Activated CD4-positive, alpha-beta memory T cell treated with anti-CD3 and anti-CD28 coated beads for 36 hours (primary cell): ENCODE measurements around the gene MARVELD1. TPM values are rescaled to one million over a fixed set of nuclear protein-coding genes. Genes with fewer than 3 reads are reported as not detected.

Source experiments
- CTCF ChIA-PET: fragments of 350-600 bp; sonication (Branson Sonifier 250); formaldehyde crosslinking; loops from one replicate; lab custom pipeline; 2021; ENCODE audit warnings: antibody characterized with exemption, inconsistent platforms; lab: Charles Lee
- POLR2A ChIA-PET: fragments of 350-600 bp; sonication (Branson Sonifier 250); formaldehyde crosslinking; loops from one replicate; lab custom pipeline; 2021; ENCODE audit warnings: antibody characterized with exemption; lab: Charles Lee
- DNase-seq: peaks from one replicate; pipeline ENCODE4 v3.0.0-alpha.2; 2020
- H3K27ac Mint-ChIP-seq: one replicate; pipeline ENCODE4 v1.8.0; 2021; ENCODE audit warnings: mixed read lengths
- H3K27me3 Mint-ChIP-seq: one replicate; pipeline ENCODE4 v1.8.0; 2021; ENCODE audit warnings: mixed read lengths
- H3K36me3 Mint-ChIP-seq: one replicate; pipeline ENCODE4 v1.8.0; 2021; ENCODE audit warnings: mixed read lengths
- H3K4me1 Mint-ChIP-seq: one replicate; pipeline ENCODE4 v1.8.0; 2021; ENCODE audit warnings: low read depth, mixed read lengths
- H3K4me3 Mint-ChIP-seq: one replicate; pipeline ENCODE4 v1.8.0; 2021; ENCODE audit warnings: mild to moderate bottlenecking, mixed read lengths
- H3K9me3 Mint-ChIP-seq: one replicate; pipeline ENCODE4 v1.8.0; 2021; ENCODE audit warnings: mixed read lengths
- intact Hi-C: fragments of 100-400 bp; cut with micrococcal nuclease; formaldehyde crosslinking; loops from one replicate; pipeline ENCODE4 v1.15.1; 2023
- total RNA-seq, 2 experiments: library from RNA; stranded (reverse); gene quantifications; one replicate each; pipeline ENCODE4 v1.2.3, GENCODE V29; 2021

The MARVELD1 gene
- total RNA-seq, 2 experiments from 2014 or later, result 2.9 to 4.0 TPM

DNA sequence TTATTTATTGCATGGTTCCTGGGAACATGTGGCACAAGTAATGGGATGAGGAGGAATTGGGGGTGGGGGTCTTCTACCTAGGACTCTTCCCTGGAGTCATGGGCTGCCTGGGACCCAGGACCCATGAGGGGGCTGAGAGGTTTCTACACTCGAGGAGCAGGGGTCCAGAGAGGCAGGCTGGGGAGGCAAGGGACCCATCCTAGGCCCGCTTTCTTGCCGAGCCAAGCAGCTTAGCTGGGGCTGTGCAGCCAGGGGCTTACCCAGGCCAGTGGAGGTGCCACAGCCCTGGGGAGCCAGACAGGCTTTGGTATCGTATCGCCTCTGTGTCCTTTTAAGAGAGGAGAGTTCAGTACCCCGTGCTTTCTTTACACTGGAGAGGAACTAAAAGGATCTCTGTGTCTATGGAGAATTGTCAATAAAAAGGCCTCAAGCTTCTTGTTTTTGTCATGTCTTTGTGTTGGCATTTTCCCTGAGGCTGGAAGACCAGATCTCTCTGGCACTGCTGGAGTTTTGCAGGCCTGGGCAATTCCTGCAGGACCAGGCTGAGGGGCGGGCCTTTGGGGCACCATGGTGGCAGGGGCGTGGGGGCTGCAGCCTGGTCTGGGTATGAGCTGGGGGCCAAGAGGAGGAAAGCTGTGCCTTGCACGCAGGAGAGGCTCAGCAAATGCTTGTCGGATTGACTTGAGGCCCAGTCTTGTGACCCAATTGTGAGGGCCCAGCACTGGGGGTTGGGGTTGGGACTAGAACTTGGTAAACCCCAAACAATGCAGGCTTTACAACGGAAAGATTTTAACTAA is 47.1 kb downstream of the MARVELD1 start:
- Mint-ChIP-seq H3K36me3 (peaks cover 19% of the 10 kb centered on the region), H3K9me3 (no peaks in the 10 kb centered on the region), H3K4me1 (no peaks in the 10 kb centered on the region), H3K27ac (no peak overlapping the region), H3K4me3 (no peak overlapping the region), H3K27me3 (no peaks in the 10 kb centered on the region)
- intact Hi-C loops, result no loop called here
- no peak for DNase-seq
- POLR2A ChIA-PET, result no interaction called here
- CTCF ChIA-PET, result interaction anchor here (1.3 to 1.7 kb wide), 3 partner anchors 12 to 110 kb away, joined by 3 to 6 read pairs (median 4); no protein-coding TSS in a partner anchor

DNA sequence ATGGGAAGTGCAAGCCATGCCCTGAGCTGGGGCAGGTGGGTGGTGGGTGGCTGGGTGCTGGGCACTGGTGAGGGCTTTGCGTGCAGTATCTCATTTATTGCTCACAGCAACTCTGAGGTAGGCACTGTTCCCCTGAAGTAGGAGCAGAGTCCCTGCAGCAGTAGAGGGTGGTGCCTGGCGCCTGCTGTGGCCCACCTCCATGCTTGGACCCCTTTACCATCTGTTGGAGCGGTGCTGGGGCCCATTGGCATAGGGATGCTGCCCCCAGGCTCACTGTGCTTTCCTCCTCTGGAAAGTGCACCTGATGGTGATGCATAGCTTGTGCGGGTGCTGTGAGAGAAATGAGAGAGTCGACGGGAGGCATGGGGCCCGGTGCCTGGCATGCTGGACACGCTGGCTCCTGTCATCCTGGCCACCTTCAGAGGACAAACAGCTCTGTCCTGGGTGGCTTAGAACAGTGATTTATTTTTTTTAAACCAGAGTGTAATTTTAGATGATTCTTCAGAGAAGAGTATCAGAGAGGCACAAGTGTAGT is 47.9 kb downstream of the MARVELD1 start:
- Mint-ChIP-seq H3K4me1 (no peaks in the 10 kb centered on the region), H3K36me3 (peaks cover 19% of the 10 kb centered on the region), H3K4me3 (no peak overlapping the region), H3K9me3 (no peaks in the 10 kb centered on the region), H3K27me3 (no peaks in the 10 kb centered on the region), H3K27ac (no peak overlapping the region)
- POLR2A ChIA-PET, result no interaction called here
- intact Hi-C loops, result no loop called here
- CTCF ChIA-PET, result interaction anchor here (1.3 kb wide), 1 partner anchor 11 kb away, joined by 3 read pairs; no protein-coding TSS in a partner anchor
- DNase-seq, result no peak

DNA sequence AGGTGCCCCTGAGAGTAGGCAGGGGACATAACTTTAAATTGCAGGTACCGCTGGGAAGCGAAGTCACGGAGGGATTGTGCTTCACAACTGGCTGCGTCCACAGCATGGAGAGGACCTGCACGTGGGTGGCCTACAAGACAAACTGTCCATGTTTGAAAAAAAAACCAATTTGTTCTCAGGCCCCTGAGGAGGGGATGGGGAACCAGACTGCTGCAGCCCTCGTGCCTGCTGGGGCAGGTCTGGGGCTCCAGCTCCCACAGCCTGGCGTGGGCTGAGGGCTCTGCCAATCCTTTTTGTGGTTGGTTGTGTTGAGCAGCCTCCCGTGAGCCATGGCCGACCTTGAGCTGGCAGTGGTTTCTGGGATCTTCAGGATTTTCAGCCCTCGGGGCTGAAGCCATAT is 48.5 kb downstream of the MARVELD1 start:
- intact Hi-C loops, result no loop called here

DNA sequence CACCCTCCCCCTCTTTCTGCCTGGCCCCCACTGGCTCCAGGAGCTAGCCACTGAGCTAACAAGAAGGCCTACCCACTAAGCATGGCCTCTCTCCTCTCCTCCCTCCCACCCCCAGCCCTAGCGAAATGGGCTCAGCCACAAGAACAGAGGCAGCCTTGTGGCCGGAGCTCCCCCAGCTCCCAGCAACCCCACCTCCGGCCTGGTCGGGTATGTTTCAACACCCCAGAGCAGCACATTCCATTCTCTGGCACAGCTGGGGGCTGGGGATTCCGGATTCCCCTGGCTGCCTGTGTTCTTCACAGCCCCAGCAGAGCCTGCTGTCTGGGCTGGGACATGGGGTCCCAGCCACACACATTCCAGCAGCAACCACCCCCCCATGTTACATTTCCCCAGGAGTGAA is 49.3 kb downstream of the MARVELD1 start:
- peaks cover 2% of the 10 kb centered on the region for H3K27me3 Mint-ChIP-seq
- POLR2A ChIA-PET, result no interaction called here
- CTCF ChIA-PET, result interaction anchor here (0.9 to 1.4 kb wide), 4 partner anchors 27 to 278 kb away, joined by 3 to 4 read pairs (median 3); no protein-coding TSS in a partner anchor
- peaks cover 12% of the 10 kb centered on the region for H3K36me3 Mint-ChIP-seq
- no peaks in the 10 kb centered on the region for H3K9me3 Mint-ChIP-seq
- no peaks in the 10 kb centered on the region for H3K4me1 Mint-ChIP-seq
- H3K4me3 Mint-ChIP-seq, result no peak overlapping the region
- no peak overlapping the region for H3K27ac Mint-ChIP-seq
- DNase-seq, result no peak
- intact Hi-C loops, result no loop called here

More for the DNA sequence above, 48.5 kb downstream of the MARVELD1 start:
- no peaks in the 10 kb centered on the region for H3K27me3 Mint-ChIP-seq
- no peak for DNase-seq
- no peak overlapping the region for H3K4me3 Mint-ChIP-seq
- CTCF ChIA-PET, result interaction anchor here (1.1 to 1.4 kb wide), 3 partner anchors 28 to 279 kb away, joined by 3 to 4 read pairs (median 3); no protein-coding TSS in a partner anchor
- H3K27ac Mint-ChIP-seq, result no peak overlapping the region
- POLR2A ChIA-PET, result no interaction called here
- H3K36me3 Mint-ChIP-seq, result peaks cover 14% of the 10 kb centered on the region
- H3K9me3 Mint-ChIP-seq, result no peaks in the 10 kb centered on the region
- no peaks in the 10 kb centered on the region for H3K4me1 Mint-ChIP-seq

DNA sequence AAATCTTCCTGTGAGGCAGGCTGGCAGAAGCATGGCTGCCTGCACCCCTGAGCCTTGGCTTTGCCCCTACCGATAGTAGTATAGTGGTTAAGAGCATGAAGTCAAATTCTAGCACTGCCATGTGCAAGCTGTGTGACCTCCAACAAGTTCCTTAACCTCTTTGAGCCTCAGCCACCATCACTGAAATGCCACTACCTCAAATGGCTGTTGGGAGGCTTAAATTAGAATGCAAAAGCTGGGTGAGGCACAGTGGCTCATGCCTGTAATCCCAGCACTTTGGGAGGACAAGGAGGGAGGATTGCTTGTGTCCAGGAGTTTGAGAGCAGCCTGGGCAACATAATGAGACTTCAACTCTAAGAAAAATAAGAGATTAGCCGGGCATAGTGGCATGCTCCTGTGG is 49.9 kb downstream of the MARVELD1 start:
- intact Hi-C loops, result no loop called here
- peaks cover 12% of the 10 kb centered on the region for H3K36me3 Mint-ChIP-seq
- POLR2A ChIA-PET, result no interaction called here
- CTCF ChIA-PET, result interaction anchor here (0.9 to 1.4 kb wide), 3 partner anchors 27 to 106 kb away, joined by 3 to 4 read pairs (median 3); no protein-coding TSS in a partner anchor
- no peaks in the 10 kb centered on the region for H3K9me3 Mint-ChIP-seq
- no peak overlapping the region for H3K4me3 Mint-ChIP-seq
- no peak overlapping the region for H3K27ac Mint-ChIP-seq
- no peak for DNase-seq
- H3K27me3 Mint-ChIP-seq, result peaks cover 4% of the 10 kb centered on the region
- no peaks in the 10 kb centered on the region for H3K4me1 Mint-ChIP-seq

DNA sequence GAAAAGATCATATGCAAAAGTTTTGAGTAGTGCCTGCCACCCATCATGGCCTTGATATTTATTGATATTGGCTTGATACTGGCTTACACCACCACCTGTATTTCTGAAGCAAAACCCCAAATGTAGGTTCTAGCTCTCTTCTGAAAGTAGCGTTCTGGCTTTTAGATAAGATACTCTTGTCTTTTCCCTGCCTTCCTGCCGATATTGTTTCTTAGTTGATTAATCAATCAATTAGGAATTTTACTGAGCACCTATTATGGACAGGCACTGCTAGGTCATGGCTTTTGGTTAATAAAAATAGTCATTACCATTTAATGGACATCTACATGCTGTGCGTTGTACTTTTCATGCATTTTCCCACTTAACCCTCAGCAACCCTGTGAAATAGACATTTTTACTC is 50.4 kb downstream of the MARVELD1 start:
- CTCF ChIA-PET, result interaction anchor here (0.8 kb wide), 1 partner anchor 731 kb away, joined by 3 read pairs; no protein-coding TSS in a partner anchor

DNA sequence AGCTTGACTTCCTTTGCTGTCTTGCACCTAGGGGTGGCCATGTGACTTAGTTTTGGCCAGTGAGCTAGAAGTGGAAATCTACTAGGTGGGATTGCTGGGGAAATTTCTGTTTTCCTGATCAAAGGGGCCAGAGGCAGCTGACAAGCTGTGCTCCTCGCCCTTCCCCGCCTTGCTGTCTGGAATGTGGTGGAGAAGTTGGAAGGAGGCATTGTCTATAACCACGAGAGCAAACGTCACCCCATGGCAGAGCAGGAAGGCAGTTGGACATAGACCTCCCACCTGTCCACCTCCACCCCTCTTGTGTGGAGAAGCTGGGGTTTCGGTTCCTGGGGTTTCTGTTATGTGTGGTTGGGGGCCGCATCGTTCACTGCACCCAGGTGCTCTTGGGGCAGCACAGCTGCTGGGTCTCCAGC is 51.0 kb downstream of the MARVELD1 start:
- no peaks in the 10 kb centered on the region for H3K4me1 Mint-ChIP-seq
- peaks cover 6% of the 10 kb centered on the region for H3K27me3 Mint-ChIP-seq
- intact Hi-C loops, result no loop called here
- no peak overlapping the region for H3K4me3 Mint-ChIP-seq
- H3K27ac Mint-ChIP-seq, result no peak overlapping the region
- no peaks in the 10 kb centered on the region for H3K9me3 Mint-ChIP-seq
- ChIA-PET POLR2A (no interaction called here), CTCF (interaction anchor here (0.8 kb wide), 1 partner anchor 732 kb away, joined by 3 read pairs; no protein-coding TSS in a partner anchor)
- H3K36me3 Mint-ChIP-seq, result peaks cover 12% of the 10 kb centered on the region
- no peak for DNase-seq

More for the DNA sequence above, 50.4 kb downstream of the MARVELD1 start:
- POLR2A ChIA-PET, result no interaction called here
- Mint-ChIP-seq H3K27ac (no peak overlapping the region), H3K36me3 (peaks cover 12% of the 10 kb centered on the region), H3K27me3 (peaks cover 4% of the 10 kb centered on the region), H3K4me3 (no peak overlapping the region), H3K9me3 (no peaks in the 10 kb centered on the region), H3K4me1 (no peaks in the 10 kb centered on the region)
- DNase-seq, result no peak
- intact Hi-C loops, result no loop called here

DNA sequence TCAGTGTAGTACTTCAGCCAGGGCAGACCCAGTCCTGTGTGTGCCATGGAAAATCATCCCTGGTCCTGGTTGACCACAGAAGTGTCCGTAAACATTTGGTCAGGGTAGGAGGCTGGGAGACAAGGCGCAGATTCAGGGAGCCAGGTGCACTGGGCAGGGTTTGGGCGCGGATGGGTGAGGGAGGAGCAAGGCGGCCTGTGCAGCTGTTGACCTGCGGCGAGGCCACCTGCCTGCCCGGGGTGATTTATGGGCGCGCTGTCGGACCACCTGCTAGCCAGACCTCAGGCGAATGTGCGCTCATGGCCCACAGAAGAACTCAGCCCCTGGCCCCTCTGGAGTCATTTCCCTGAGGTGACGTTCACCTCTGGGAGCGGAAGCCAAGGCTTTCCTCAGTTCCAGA is 51.7 kb downstream of the MARVELD1 start:
- H3K27ac Mint-ChIP-seq, result no peak overlapping the region
- peaks cover 8% of the 10 kb centered on the region for H3K36me3 Mint-ChIP-seq
- H3K4me3 Mint-ChIP-seq, result no peak overlapping the region
- no peak for DNase-seq
- no peaks in the 10 kb centered on the region for H3K9me3 Mint-ChIP-seq
- POLR2A ChIA-PET, result interaction anchor here (0.6 kb wide), 1 partner anchor 1220 kb away, joined by 4 read pairs; no protein-coding TSS in a partner anchor
- H3K27me3 Mint-ChIP-seq, result peaks cover 11% of the 10 kb centered on the region
- CTCF ChIA-PET, result no interaction called here
- H3K4me1 Mint-ChIP-seq, result no peaks in the 10 kb centered on the region
- intact Hi-C loops, result no loop called here

DNA sequence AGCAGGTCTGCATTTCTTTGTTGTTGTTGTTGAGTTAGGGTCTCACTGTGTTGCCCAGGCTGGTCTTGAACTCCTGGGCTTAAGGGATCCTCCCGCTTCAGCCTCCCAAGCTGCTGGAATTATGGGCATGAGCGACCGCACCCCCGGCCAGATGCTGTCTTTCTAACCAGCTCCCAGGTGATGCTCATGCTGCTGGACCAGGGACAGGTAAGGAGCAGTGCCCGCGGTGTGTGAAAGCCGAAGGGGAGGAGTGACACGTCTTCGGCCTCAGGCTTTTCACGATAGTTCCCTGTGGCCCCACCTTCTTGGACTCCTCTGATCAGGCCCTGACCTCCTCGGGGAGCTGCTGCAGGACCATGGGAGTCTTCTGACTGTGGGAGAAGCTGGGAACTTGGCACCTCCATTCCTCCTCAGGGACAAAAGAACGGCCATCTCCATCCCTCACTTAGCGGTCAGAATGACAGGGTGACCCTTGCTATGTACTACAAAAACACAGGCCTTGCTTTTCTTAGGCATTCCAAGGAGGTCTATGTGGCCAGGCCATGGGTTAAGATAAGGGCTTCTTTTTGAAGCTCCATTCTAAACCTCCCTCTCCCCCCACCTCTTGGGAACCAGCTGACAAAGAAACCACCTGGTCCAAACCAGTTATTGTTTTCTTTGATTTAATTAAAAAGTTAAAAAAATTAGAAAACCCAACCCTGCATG is 52.7 kb downstream of the MARVELD1 start:
- peaks cover 7% of the 10 kb centered on the region for H3K4me1 Mint-ChIP-seq
- no peaks in the 10 kb centered on the region for H3K9me3 Mint-ChIP-seq
- intact Hi-C loops, result no loop called here
- peaks cover 5% of the 10 kb centered on the region for H3K36me3 Mint-ChIP-seq
- no peak overlapping the region for H3K4me3 Mint-ChIP-seq
- ChIA-PET CTCF (interaction anchor here (1.0 to 1.8 kb wide), 2 partner anchors 26 to 103 kb away, joined by 3 to 7 read pairs; no protein-coding TSS in a partner anchor), POLR2A (no interaction called here)
- peaks cover 22% of the 10 kb centered on the region for H3K27me3 Mint-ChIP-seq
- H3K27ac Mint-ChIP-seq, result no peak overlapping the region
- no peak for DNase-seq

DNA sequence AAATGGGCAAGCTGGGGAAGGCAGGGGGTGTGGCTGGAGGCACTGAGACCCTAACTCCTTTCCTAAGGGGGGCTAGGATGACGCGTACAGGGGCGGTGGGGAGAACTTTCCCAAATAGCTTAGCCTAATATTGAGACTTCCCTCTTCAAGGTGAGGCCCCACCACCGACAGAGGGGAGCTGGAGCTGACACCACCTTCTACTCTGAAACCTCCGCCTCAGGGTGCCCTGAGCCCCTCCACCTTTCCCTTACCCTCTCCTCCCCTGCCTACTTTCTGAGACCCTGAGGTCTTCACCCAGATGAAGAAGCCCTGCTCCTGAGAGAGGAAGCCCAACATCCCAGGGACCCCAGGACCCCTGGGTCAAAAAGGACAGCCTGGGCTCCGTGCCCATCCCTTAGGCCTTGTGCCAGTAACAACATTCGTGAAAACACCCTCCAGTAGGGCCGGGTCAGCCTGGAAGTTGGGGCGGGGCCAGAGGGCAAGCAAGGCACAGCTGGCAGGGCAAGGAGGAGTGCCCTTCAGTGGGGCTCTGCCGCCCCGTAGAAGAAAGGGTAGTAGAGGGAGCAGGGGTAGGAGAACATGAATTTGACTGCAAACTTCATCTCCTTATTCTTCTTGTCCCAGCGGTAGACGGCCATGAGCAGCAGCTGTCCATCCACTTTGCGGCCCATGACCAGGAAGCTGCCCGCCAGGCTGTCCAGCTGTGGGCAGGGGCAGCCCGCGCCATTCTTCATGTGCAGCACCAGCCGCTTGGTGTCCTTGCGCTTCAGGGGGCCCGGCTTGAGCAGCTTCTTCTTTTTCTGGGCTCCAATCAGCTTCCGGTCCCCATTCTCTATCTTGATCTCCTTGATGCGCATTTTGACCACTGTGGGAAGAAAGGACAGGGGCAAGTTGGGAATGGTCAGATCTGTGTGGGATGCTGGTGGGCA is 53.7 kb downstream of the MARVELD1 start:
- peaks cover 12% of the 10 kb centered on the region for H3K4me1 Mint-ChIP-seq
- DNase-seq, result no peak
- H3K4me3 Mint-ChIP-seq, result no peak overlapping the region
- POLR2A ChIA-PET, result no interaction called here
- no peak overlapping the region for H3K27ac Mint-ChIP-seq
- intact Hi-C loops, result no loop called here
- H3K9me3 Mint-ChIP-seq, result no peaks in the 10 kb centered on the region
- no peaks in the 10 kb centered on the region for H3K36me3 Mint-ChIP-seq
- H3K27me3 Mint-ChIP-seq, result peaks cover 27% of the 10 kb centered on the region
- CTCF ChIA-PET, result interaction anchor here (1.0 to 1.8 kb wide), 2 partner anchors 25 to 102 kb away, joined by 3 to 7 read pairs; no protein-coding TSS in a partner anchor
